Cardiac muscle cell (in vitro differentiated cells and primary cell): Measurements from ENCODE around the gene ANGPT4. TPM values are rescaled to one million over a fixed set of nuclear protein-coding genes. Genes with fewer than 3 reads are reported as not detected.

Experiments
- DNase-seq, 2 donors: peaks; one replicate each; pipeline versions ENCODE4 v3.0.0 to v3.0.0-alpha.2; 2010 to 2017; ENCODE audit warnings: low read depth in 1 of 2, low spot score in 1 of 2
- H3K27ac ChIP-seq: fragments of 200-600 bp; sonication (generic); 2 replicates; pipeline ENCODE4 v1.5.1; 2016
- H3K27me3 ChIP-seq: fragments of 200-600 bp; sonication (generic); 2 replicates; pipeline ENCODE4 v1.6.0; 2016; ENCODE audit warnings: control low read depth
- H3K36me3 ChIP-seq: fragments of 200-600 bp; sonication (generic); 2 replicates; pipeline ENCODE4 v1.5.1; 2016; ENCODE audit warnings: control low read depth
- H3K4me1 ChIP-seq: fragments of 200-600 bp; sonication (generic); 2 replicates; pipeline ENCODE4 v1.8.1; 2017; ENCODE audit warnings: low read depth, mild to moderate bottlenecking, mixed run types
- H3K4me3 ChIP-seq: fragments of 200-600 bp; sonication (generic); 2 replicates; pipeline ENCODE4 v1.5.1; 2016; ENCODE audit warnings: mild to moderate bottlenecking
- H3K9me3 ChIP-seq: fragments of 200-600 bp; sonication (generic); 2 replicates; pipeline ENCODE4 v1.5.1; 2017; ENCODE audit warnings: low read depth, mild to moderate bottlenecking, control low read depth
- CTCF ChIP-seq: IDR thresholded peaks from 2 replicates; pipeline ENCODE4 v1.5.1; 2012; ENCODE audit warnings: low read depth, mild to moderate bottlenecking, low read length
- polyA plus RNA-seq: library from polyadenylated mRNA; unstranded; fragments of >200 nt; fragmentation: Nextera tagmentation; extraction: Ambion mirVana; gene quantifications from 2 replicates; pipeline ENCODE4 v1.2.1, GENCODE V29; 2016
- total RNA-seq: library from RNA; depleted of rRNA; stranded (reverse); fragments of >200 nt; gene quantifications from 2 replicates; pipeline ENCODE4 v1.2.3, GENCODE V29; 2016

Gene ANGPT4
- total and polyA plus RNA-seq, 2 experiments from 2014 or later = 0.15 to 0.80 TPM

GRCh38 chr20:917416-917815 is 1.3 kb upstream of the ANGPT4 start:
- H3K36me3 ChIP-seq = no peaks in the 10 kb centered on the region
- DNase-seq = no peak
- H3K9me3 ChIP-seq = no peaks in the 10 kb centered on the region
- peaks cover 19% of the 10 kb centered on the region for H3K4me1 ChIP-seq
- H3K27ac ChIP-seq = no peak overlapping the region
- H3K4me3 ChIP-seq = no peak overlapping the region
- TF ChIP-seq CTCF = no peak
- no peaks in the 10 kb centered on the region for H3K27me3 ChIP-seq

GRCh38 chr20:916825-917224 is 691 bp upstream of the ANGPT4 start:
- TF ChIP-seq CTCF = no peak

GRCh38 chr20:914727-915498 is 1.2 kb downstream of the ANGPT4 start:
- no peaks in the 10 kb centered on the region for H3K9me3 ChIP-seq
- H3K27me3 ChIP-seq = no peaks in the 10 kb centered on the region
- no peaks in the 10 kb centered on the region for H3K36me3 ChIP-seq
- H3K4me3 ChIP-seq = no peak overlapping the region
- H3K27ac ChIP-seq = peak overlapping the region; percentile 5
- no peak for TF ChIP-seq CTCF
- DNase-seq = no peak
- peaks cover 19% of the 10 kb centered on the region for H3K4me1 ChIP-seq

More at GRCh38 chr20:916825-917224, 691 bp upstream of the ANGPT4 start:
- Histone ChIP-seq H3K4me3 (no peak overlapping the region), H3K4me1 (peaks cover 19% of the 10 kb centered on the region), H3K9me3 (no peaks in the 10 kb centered on the region), H3K36me3 (no peaks in the 10 kb centered on the region), H3K27me3 (no peaks in the 10 kb centered on the region), H3K27ac (no peak overlapping the region)
- peak in 1 of 2 donors; percentile 10 for DNase-seq

- no peaks in the 10 kb centered on the region for H3K36me3 ChIP-seq
- no peak overlapping the region for H3K27ac ChIP-seq
- no peak for TF ChIP-seq CTCF
- H3K4me3 ChIP-seq = no peak overlapping the region
- no peaks in the 10 kb centered on the region for H3K9me3 ChIP-seq
- no peak for DNase-seq
- no peaks in the 10 kb centered on the region for H3K27me3 ChIP-seq
- H3K4me1 ChIP-seq = peaks cover 19% of the 10 kb centered on the region
These were observed 2.8 kb downstream of the ANGPT4 start for GRCh38 chr20:913306-913849.

- no peaks in the 10 kb centered on the region for H3K36me3 ChIP-seq
- TF ChIP-seq CTCF = no peak
- H3K4me1 ChIP-seq = peaks cover 19% of the 10 kb centered on the region
- no peak overlapping the region for H3K27ac ChIP-seq
- H3K9me3 ChIP-seq = no peaks in the 10 kb centered on the region
- H3K4me3 ChIP-seq = no peak overlapping the region
- no peaks in the 10 kb centered on the region for H3K27me3 ChIP-seq
- DNase-seq = no peak
These were observed 4.1 kb downstream of the ANGPT4 start for GRCh38 chr20:911882-912600.
